Neuronal stem cell (in vitro differentiated cells): ENCODE results near the gene ZNF174.

ENCODE experiments used
- DNase-seq: peaks from one replicate; pipeline ENCODE4 v3.0.0-alpha.2; 2013; ENCODE audit warnings: low spot score
- H2AFZ ChIP-seq: one replicate; pipeline ENCODE4 v1.6.1; 2013; ENCODE audit warnings: mild to moderate bottlenecking, low read length, inconsistent platforms
- H2AK5ac ChIP-seq: 2 replicates; pipeline ENCODE4 v1.6.1; 2013; ENCODE audit warnings: low read depth, mild to moderate bottlenecking, inconsistent platforms, low read length, moderate library complexity, mixed read lengths
- H2BK120ac ChIP-seq: 2 replicates; pipeline ENCODE4 v1.6.1; 2013; ENCODE audit warnings: low read depth, mild to moderate bottlenecking, inconsistent platforms, low read length, moderate library complexity, mixed read lengths
- H2BK12ac ChIP-seq: one replicate; pipeline ENCODE4 v1.6.1; 2013; ENCODE audit warnings: low read length, inconsistent platforms
- H2BK15ac ChIP-seq: 2 replicates; pipeline ENCODE4 v1.6.1; 2013; ENCODE audit warnings: mild to moderate bottlenecking, low read length, inconsistent platforms, mixed read lengths
- H2BK5ac ChIP-seq: one replicate; pipeline ENCODE4 v1.6.1; 2013; ENCODE audit warnings: inconsistent platforms, mild to moderate bottlenecking, low read length, moderate library complexity
- H3K14ac ChIP-seq: one replicate; pipeline ENCODE4 v1.6.1; 2013; ENCODE audit warnings: low read length, inconsistent platforms
- H3K18ac ChIP-seq: 2 replicates; pipeline ENCODE4 v1.6.1; 2013; ENCODE audit warnings: low read length, inconsistent platforms
- H3K23ac ChIP-seq: 2 replicates; pipeline ENCODE4 v1.6.1; 2013; ENCODE audit warnings: low read depth, mild to moderate bottlenecking, mixed read lengths, low read length, inconsistent platforms; ENCODE audit not compliant: poor library complexity
- H3K27ac ChIP-seq: replicated peaks from 3 replicates; pipeline ENCODE4 v1.5.1; 2013; ENCODE audit warnings: low read length, inconsistent platforms
- H3K27me3 ChIP-seq, 3 experiments: 2 replicates each; pipeline ENCODE4 v1.6.1; 2013; ENCODE audit warnings: low read length in 3 of 3, mild to moderate bottlenecking in 2 of 3, inconsistent platforms in 1 of 3, low read depth in 1 of 3, mixed read lengths in 1 of 3, moderate library complexity in 1 of 3; ENCODE audit not compliant: control insufficient read depth in 3 of 3, insufficient read depth in 3 of 3
- H3K36me3 ChIP-seq, 2 donors: replicated peaks in 1 of 2; 2 replicates each; pipeline ENCODE4 v1.6.1; 2013; ENCODE audit warnings: low read length in 2 of 2; ENCODE audit not compliant: control insufficient read depth in 2 of 2, insufficient read depth in 2 of 2
- H3K4ac ChIP-seq: 2 replicates; pipeline ENCODE4 v1.6.1; 2013; ENCODE audit warnings: inconsistent platforms, mild to moderate bottlenecking, low read length, moderate library complexity
- H3K4me1 ChIP-seq, 2 donors: 1 replicate in 1 of 2; 2 replicates in 1 of 2; pipeline ENCODE4 v1.6.1; 2013; ENCODE audit warnings: low read length in 2 of 2, low read depth in 1 of 2; ENCODE audit not compliant: control insufficient read depth in 2 of 2, insufficient read depth in 1 of 2
- H3K4me2 ChIP-seq: one replicate; pipeline ENCODE4 v1.6.1; 2013; ENCODE audit warnings: mild to moderate bottlenecking, low read length, inconsistent platforms; ENCODE audit not compliant: insufficient read depth, poor library complexity, severe bottlenecking
- H3K4me3 ChIP-seq, 2 donors: 2 replicates each; pipeline ENCODE4 v1.5.1; 2013; ENCODE audit warnings: low read length in 2 of 2, mild to moderate bottlenecking in 2 of 2, inconsistent platforms in 1 of 2, moderate library complexity in 1 of 2
- H3K79me1 ChIP-seq: one replicate; pipeline ENCODE4 v1.6.1; 2013; ENCODE audit warnings: low read depth, mild to moderate bottlenecking, inconsistent platforms, low read length, moderate library complexity
- H3K9ac ChIP-seq: one replicate; pipeline ENCODE4 v1.6.1; 2013; ENCODE audit warnings: mild to moderate bottlenecking, low read depth, low read length, inconsistent platforms; ENCODE audit not compliant: poor library complexity
- H3K9me3 ChIP-seq, 2 donors: replicated peaks in 1 of 2; 2 replicates each; pipeline versions ENCODE3 to v1.6.1; 2013; ENCODE audit warnings: low read length in 2 of 2, mild to moderate bottlenecking in 2 of 2, inconsistent platforms in 1 of 2, low read depth in 1 of 2, mixed read lengths in 1 of 2, moderate library complexity in 1 of 2; ENCODE audit not compliant: control insufficient read depth in 2 of 2, insufficient read depth in 1 of 2
- H4K8ac ChIP-seq: one replicate; pipeline ENCODE4 v1.6.1; 2013; ENCODE audit warnings: low read depth, mild to moderate bottlenecking, inconsistent platforms, low read length, moderate library complexity
- H4K91ac ChIP-seq: one replicate; pipeline ENCODE4 v1.6.1; 2013; ENCODE audit warnings: low read length, low read depth, mild to moderate bottlenecking, inconsistent platforms; ENCODE audit not compliant: poor library complexity
- WGBS, 2 donors: extraction: QIAGEN DNeasy Blood & Tissue Kit; methylation state at CpG; one replicate each; pipeline ENCODE4 v1.1.7; 2013; ENCODE audit warnings: missing lambda C conversion rate in 2 of 2, mixed read lengths in 1 of 2; ENCODE audit not compliant: insufficient read length in 2 of 2, insufficient replicate concordance in 1 of 2; ENCODE audit errors: extremely low coverage in 2 of 2; 5-methylcytosine and 5-hydroxymethylcytosine counted together

The ZNF174 gene

DNA sequence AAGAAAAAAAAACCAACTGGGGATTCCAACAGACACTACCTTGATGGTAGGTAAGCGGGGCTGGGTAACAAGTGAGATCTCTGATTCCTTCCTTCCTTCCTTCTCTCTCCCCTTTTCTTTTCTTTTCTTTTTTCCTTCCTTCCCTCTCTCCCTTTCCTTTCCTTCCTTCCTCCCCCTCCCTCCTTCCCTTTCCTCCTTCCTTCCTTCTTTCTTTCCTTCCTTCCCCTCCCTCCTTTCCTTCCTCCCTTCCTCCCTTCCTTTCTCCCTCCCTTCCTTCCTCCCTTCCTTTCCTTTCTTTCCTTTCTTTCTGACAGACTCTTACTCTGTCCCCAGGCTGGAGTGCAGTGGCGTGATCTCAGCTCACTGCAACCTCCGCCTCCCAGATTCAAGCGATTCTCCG, 25.3 kb upstream of the ZNF174 start:
- Histone ChIP-seq H3K9ac (no peak overlapping the region), H3K4me1 (no peaks in the 10 kb centered on the region), H3K36me3 (peaks cover 0 to 2% of the 10 kb centered on the region in 2 donors), H4K8ac (no peak overlapping the region), H3K4ac (no peak overlapping the region), H2BK120ac (no peak overlapping the region), H3K27me3 (no peaks in the 10 kb centered on the region), H2AK5ac (no peak overlapping the region), H3K4me2 (no peak overlapping the region), H4K91ac (no peak overlapping the region), H2BK12ac (no peak overlapping the region), H3K23ac (no peak overlapping the region), H2BK5ac (no peak overlapping the region), H3K9me3 (peaks cover 12 to 21% of the 10 kb centered on the region in 2 donors), H3K27ac (no peak overlapping the region), H3K18ac (no peak overlapping the region), H3K79me1 (no peaks in the 10 kb centered on the region), H3K4me3 (no peak overlapping the region), H2AFZ (no peak overlapping the region), H2BK15ac (no peak overlapping the region), H3K14ac (no peak overlapping the region)
- no CpG with 5 or more reads among the region's 5 CpGs for WGBS, 2 donors
- DNase-seq: no peak

DNA sequence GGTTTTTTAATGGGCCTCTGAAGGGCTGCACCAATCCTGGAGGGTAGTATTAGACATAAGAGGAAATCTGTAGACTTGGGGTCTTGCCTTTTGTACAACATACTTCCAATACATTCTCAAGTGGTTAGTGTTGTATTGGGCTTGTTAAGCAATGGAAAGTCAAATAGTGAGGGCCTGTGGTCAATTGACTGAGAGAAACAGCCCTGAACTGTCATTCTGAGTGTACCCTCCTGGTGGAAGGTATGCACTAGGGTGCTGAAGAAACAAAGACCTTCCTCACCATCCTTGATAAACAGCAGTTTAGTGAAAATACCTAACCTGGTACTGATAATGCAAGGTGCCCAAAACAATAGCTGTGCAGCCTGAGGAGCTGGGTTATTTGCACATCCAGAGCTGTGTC, 23.1 kb upstream of the ZNF174 start:
- Histone ChIP-seq H2BK12ac (no peak overlapping the region), H3K18ac (no peak overlapping the region), H3K79me1 (no peaks in the 10 kb centered on the region), H2BK15ac (no peak overlapping the region), H3K9ac (no peak overlapping the region), H2BK5ac (no peak overlapping the region), H3K14ac (no peak overlapping the region), H3K4me3 (no peak overlapping the region), H2BK120ac (no peak overlapping the region), H3K4me2 (no peak overlapping the region), H3K4me1 (no peaks in the 10 kb centered on the region), H2AK5ac (no peak overlapping the region), H3K36me3 (peaks cover 12 to 16% of the 10 kb centered on the region in 2 donors), H2AFZ (no peak overlapping the region), H3K4ac (no peak overlapping the region), H3K27me3 (no peaks in the 10 kb centered on the region), H4K8ac (no peak overlapping the region), H4K91ac (no peak overlapping the region), H3K9me3 (peaks cover 28 to 32% of the 10 kb centered on the region in 2 donors), H3K27ac (no peak overlapping the region), H3K23ac (no peak overlapping the region)
- no peak for DNase-seq

DNA sequence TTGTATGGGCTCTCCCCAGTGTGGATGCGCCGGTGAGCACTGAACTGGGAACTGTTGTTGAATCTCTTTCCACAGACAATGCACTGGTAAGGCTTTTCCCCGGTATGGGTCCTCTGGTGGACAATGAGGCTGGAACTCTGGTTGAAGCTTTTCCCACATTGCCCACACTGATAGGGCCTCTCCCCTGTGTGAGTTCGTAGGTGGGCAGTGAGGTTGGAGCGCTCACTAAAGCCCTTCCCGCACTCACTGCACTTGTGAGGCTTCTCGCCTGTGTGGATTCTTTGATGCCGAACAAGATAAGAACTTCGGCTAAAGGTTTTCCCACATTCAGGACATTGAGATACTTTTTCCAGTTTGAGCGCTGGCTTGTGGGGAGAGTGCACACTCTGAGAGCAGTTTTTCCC, 18.0 kb upstream of the ZNF174 start:
- no peak overlapping the region for H2BK12ac ChIP-seq
- no peak overlapping the region for H3K4me3 ChIP-seq
- no peaks in the 10 kb centered on the region for H3K4me1 ChIP-seq
- no peak overlapping the region for H3K18ac ChIP-seq
- H3K27ac ChIP-seq: no peak overlapping the region
- no peak overlapping the region for H2BK5ac ChIP-seq
- no peak overlapping the region for H3K14ac ChIP-seq
- H3K79me1 ChIP-seq: no peaks in the 10 kb centered on the region
- no peak overlapping the region for H2BK120ac ChIP-seq
- H3K23ac ChIP-seq: no peak overlapping the region
- no peak overlapping the region for H2AFZ ChIP-seq
- H3K36me3 ChIP-seq: peaks cover 31 to 54% of the 10 kb centered on the region in 2 donors
- no peak for DNase-seq
- no peak overlapping the region for H3K4ac ChIP-seq
- H3K9me3 ChIP-seq: peaks cover 44 to 66% of the 10 kb centered on the region in 2 donors
- H3K4me2 ChIP-seq: no peak overlapping the region
- H3K27me3 ChIP-seq: no peaks in the 10 kb centered on the region
- no peak overlapping the region for H2AK5ac ChIP-seq
- H2BK15ac ChIP-seq: no peak overlapping the region
- WGBS, 2 donors: no CpG with 5 or more reads among the region's 10 CpGs
- H4K91ac ChIP-seq: no peak overlapping the region
- no peak overlapping the region for H3K9ac ChIP-seq
- H4K8ac ChIP-seq: no peak overlapping the region

DNA sequence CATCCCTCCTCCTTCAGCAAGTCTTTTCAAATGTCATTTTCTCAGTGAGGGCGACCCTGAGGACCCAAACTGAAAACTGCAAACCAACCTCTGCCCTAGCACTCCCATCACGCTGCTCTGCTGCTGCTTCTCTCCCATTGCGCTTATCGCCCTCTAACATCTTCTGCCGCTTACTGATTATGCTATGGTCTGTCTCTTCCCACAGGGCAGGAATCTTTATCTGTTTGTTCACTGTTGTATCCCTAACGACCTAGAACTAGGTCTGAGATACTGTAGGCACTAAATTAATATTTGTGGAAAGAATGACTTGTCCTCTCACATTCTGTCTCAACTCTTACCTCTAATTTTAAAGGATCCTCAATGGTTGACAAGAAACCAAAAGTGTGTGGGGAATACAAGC, 12.7 kb upstream of the ZNF174 start:
- peaks cover 34 to 79% of the 10 kb centered on the region in 2 donors for H3K36me3 ChIP-seq
- H3K4me3 ChIP-seq: no peak overlapping the region
- H2BK15ac ChIP-seq: no peak overlapping the region
- H3K4ac ChIP-seq: no peak overlapping the region
- no peak overlapping the region for H3K4me2 ChIP-seq
- no peak overlapping the region for H3K18ac ChIP-seq
- H2BK120ac ChIP-seq: no peak overlapping the region
- no peak overlapping the region for H4K91ac ChIP-seq
- H3K27ac ChIP-seq: no peak overlapping the region
- WGBS, 2 donors: no CpG with 5 or more reads among the region's 6 CpGs
- H3K9ac ChIP-seq: peak overlapping the region; percentile 24
- H3K23ac ChIP-seq: no peak overlapping the region
- peaks cover 23 to 38% of the 10 kb centered on the region in 2 donors for H3K9me3 ChIP-seq
- no peaks in the 10 kb centered on the region for H3K27me3 ChIP-seq
- no peak overlapping the region for H2BK5ac ChIP-seq
- H3K4me1 ChIP-seq: no peaks in the 10 kb centered on the region
- H2AK5ac ChIP-seq: no peak overlapping the region
- H3K79me1 ChIP-seq: no peaks in the 10 kb centered on the region
- DNase-seq: no peak
- no peak overlapping the region for H4K8ac ChIP-seq
- no peak overlapping the region for H2BK12ac ChIP-seq
- H2AFZ ChIP-seq: no peak overlapping the region
- no peak overlapping the region for H3K14ac ChIP-seq
